ENCODE results near the gene CPED1. TPM values are rescaled to one million over a fixed set of nuclear protein-coding genes. Genes with fewer than 3 reads are reported as not detected.

Gene CPED1
- total RNA-seq, 1 experiment from 2014 or later: 1.8 TPM

DNA sequence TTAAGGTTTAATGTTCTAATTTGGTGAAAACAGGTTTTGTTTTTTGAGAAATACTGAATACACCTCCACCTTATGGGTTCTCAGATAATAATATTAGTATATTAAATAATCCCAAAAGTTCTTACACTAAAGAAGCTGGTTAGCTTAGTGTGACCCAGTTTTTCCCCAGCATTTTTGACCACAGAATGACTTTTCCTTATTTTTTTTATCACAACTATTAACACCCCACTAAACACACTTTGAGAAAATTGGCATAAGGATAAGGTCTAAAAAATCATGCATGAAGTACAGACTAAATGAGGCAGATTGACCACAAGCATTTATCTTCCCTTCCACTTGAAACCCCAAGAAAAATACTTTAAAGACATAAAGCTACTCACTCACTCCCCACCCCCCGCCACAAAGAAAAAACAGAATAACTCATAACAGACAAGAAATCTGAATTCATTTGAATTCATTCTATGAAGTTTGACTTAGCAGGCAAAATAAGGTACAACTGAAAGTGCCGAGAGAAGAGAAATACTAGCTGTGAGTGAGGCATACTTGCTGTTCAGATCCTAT, 290.6 kb downstream of the CPED1 start:
- CTCF ChIA-PET: no interaction called here
- no TSS peak for BruUV-seq (replicated peaks)
- 0 out of 2 replicates have a peak overlapping the region, but pooled peaks have one; percentile 14 for H3K4me2 ChIP-seq (ENCODE audit: low read length)
- H3K27ac ChIP-seq (ENCODE audit: low read length): no peak overlapping the region
- no peak overlapping the region for H2AFZ ChIP-seq (ENCODE audit: low read length)
- no peak overlapping the region for H3K9ac ChIP-seq (ENCODE audit: low read length)
- no peaks in the 10 kb centered on the region for H3F3A ChIP-seq (ENCODE audit: low read length, unreplicated experiment)
- ATAC-seq (no peak), DNase-seq (no peak)
- no peaks in the 10 kb centered on the region for H3K79me2 ChIP-seq (ENCODE audit: low read length)
- H3K9me2 ChIP-seq (replicated peaks; ENCODE audit: low read length): no peaks in the 10 kb centered on the region
- H3K4me1 ChIP-seq (ENCODE audit: insufficient read depth, low read length): peaks cover 7% of the 10 kb centered on the region
- intact Hi-C loops (cut with micrococcal nuclease): loop anchor here (10.0 kb wide), 1 partner anchor 56 kb away; no protein-coding TSS in a partner anchor
- H3K9me3 ChIP-seq (ENCODE audit: low read length): no peaks in the 10 kb centered on the region
- H4K20me1 ChIP-seq (ENCODE audit: low read length): no peaks in the 10 kb centered on the region
- H3K4me3 ChIP-seq (ENCODE audit: low read length): no peak overlapping the region
- POLR2A ChIA-PET (ENCODE audit: unreplicated experiment): no interaction called here
- TF ChIP-seq CTCF (conservative IDR thresholded peaks at IDR 0.05; ENCODE audit: low read depth, low read length) (no peak), EZH2 (IDR thresholded peaks at IDR 0.05; ENCODE audit: low read length, unreplicated experiment) (no peak)
- no peaks in the 10 kb centered on the region for H3K27me3 ChIP-seq (ENCODE audit: low read length)
- H3K36me3 ChIP-seq (ENCODE audit: low read depth, low read length): no peaks in the 10 kb centered on the region

GRCh38 chr7:121279822-121280221, 291.3 kb downstream of the CPED1 start:
- Histone ChIP-seq H3K4me3 (ENCODE audit: low read length) (no peak overlapping the region), H3K9me3 (ENCODE audit: low read length) (no peaks in the 10 kb centered on the region), H3K36me3 (ENCODE audit: low read depth, low read length) (no peaks in the 10 kb centered on the region), H3K79me2 (ENCODE audit: low read length) (no peaks in the 10 kb centered on the region), H2AFZ (ENCODE audit: low read length) (no peak overlapping the region), H3F3A (ENCODE audit: low read length, unreplicated experiment) (no peaks in the 10 kb centered on the region), H3K9ac (ENCODE audit: low read length) (no peak overlapping the region), H3K27me3 (ENCODE audit: low read length) (no peaks in the 10 kb centered on the region), H4K20me1 (ENCODE audit: low read length) (no peaks in the 10 kb centered on the region), H3K4me2 (ENCODE audit: low read length) (no peak overlapping the region), H3K27ac (ENCODE audit: low read length) (no peak overlapping the region), H3K4me1 (ENCODE audit: insufficient read depth, low read length) (peaks cover 7% of the 10 kb centered on the region), H3K9me2 (replicated peaks; ENCODE audit: low read length) (no peaks in the 10 kb centered on the region)
- no TSS peak for BruUV-seq (replicated peaks)
- intact Hi-C loops (cut with micrococcal nuclease): loop anchor here (10.0 kb wide), 1 partner anchor 55 kb away; no protein-coding TSS in a partner anchor
- CTCF ChIA-PET: no interaction called here
- no peak for TF ChIP-seq CTCF (conservative IDR thresholded peaks at IDR 0.05; ENCODE audit: low read depth, low read length)
- no peak for TF ChIP-seq EZH2 (IDR thresholded peaks at IDR 0.05; ENCODE audit: low read length, unreplicated experiment)
- no peak for TF ChIP-seq EZH2phosphoT487 (IDR thresholded peaks at IDR 0.05; ENCODE audit: borderline replicate concordance, low read length)
- DNase-seq: no peak
- POLR2A ChIA-PET (ENCODE audit: unreplicated experiment): no interaction called here
- no peak for ATAC-seq

DNA sequence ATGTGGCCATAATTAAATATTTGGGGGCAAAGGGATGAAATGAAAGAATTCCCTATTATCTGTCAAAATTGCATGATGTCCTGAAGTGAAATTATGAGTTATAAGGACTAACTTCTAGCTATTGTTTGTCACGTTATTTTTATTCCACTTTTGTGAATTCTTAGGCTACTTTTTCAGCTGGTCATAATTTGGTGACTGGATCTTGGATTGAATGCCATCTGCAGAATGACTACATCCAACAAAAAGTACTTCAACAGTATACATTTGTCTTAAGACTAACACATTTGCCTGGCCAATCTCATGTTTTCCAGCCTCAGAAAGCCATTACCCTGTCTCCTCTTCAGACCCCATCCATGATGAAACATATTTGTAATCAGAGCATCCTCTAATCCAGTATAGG, 292.1 kb downstream of the CPED1 start:
- ATAC-seq: no peak
- TF ChIP-seq EZH2 (IDR thresholded peaks at IDR 0.05; ENCODE audit: low read length, unreplicated experiment) (no peak), EZH2phosphoT487 (IDR thresholded peaks at IDR 0.05; ENCODE audit: borderline replicate concordance, low read length) (no peak), CTCF (conservative IDR thresholded peaks at IDR 0.05; ENCODE audit: low read depth, low read length) (no peak)
- intact Hi-C loops (cut with micrococcal nuclease): no loop called here
- H3K79me2 ChIP-seq (ENCODE audit: low read length): no peaks in the 10 kb centered on the region
- H3K27me3 ChIP-seq (ENCODE audit: low read length): no peaks in the 10 kb centered on the region
- no TSS peak for BruUV-seq (replicated peaks)
- no peaks in the 10 kb centered on the region for H3K9me2 ChIP-seq (replicated peaks; ENCODE audit: low read length)
- no peaks in the 10 kb centered on the region for H4K20me1 ChIP-seq (ENCODE audit: low read length)
- H3K4me2 ChIP-seq (ENCODE audit: low read length): no peak overlapping the region
- POLR2A ChIA-PET (ENCODE audit: unreplicated experiment): no interaction called here
- no peaks in the 10 kb centered on the region for H3K9me3 ChIP-seq (ENCODE audit: low read length)
- no peak overlapping the region for H3K9ac ChIP-seq (ENCODE audit: low read length)
- no peaks in the 10 kb centered on the region for H3K36me3 ChIP-seq (ENCODE audit: low read depth, low read length)
- H3F3A ChIP-seq (ENCODE audit: low read length, unreplicated experiment): no peaks in the 10 kb centered on the region
- DNase-seq: no peak
- H3K4me3 ChIP-seq (ENCODE audit: low read length): no peak overlapping the region
- H3K4me1 ChIP-seq (ENCODE audit: insufficient read depth, low read length): peaks cover 7% of the 10 kb centered on the region
- no peak overlapping the region for H2AFZ ChIP-seq (ENCODE audit: low read length)
- CTCF ChIA-PET: no interaction called here
- H3K27ac ChIP-seq (ENCODE audit: low read length): no peak overlapping the region

Data from PC-3 (cell line).